ENCODE results near the gene CITED1.
"Not testable (repeated sequence)": the region's sequence is repeated elsewhere in the genome, so short reads cannot be mapped to it uniquely, and the experiment has no call there.

CITED1 gene, protein sequence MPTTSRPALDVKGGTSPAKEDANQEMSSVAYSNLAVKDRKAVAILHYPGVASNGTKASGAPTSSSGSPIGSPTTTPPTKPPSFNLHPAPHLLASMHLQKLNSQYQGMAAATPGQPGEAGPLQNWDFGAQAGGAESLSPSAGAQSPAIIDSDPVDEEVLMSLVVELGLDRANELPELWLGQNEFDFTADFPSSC

DNA sequence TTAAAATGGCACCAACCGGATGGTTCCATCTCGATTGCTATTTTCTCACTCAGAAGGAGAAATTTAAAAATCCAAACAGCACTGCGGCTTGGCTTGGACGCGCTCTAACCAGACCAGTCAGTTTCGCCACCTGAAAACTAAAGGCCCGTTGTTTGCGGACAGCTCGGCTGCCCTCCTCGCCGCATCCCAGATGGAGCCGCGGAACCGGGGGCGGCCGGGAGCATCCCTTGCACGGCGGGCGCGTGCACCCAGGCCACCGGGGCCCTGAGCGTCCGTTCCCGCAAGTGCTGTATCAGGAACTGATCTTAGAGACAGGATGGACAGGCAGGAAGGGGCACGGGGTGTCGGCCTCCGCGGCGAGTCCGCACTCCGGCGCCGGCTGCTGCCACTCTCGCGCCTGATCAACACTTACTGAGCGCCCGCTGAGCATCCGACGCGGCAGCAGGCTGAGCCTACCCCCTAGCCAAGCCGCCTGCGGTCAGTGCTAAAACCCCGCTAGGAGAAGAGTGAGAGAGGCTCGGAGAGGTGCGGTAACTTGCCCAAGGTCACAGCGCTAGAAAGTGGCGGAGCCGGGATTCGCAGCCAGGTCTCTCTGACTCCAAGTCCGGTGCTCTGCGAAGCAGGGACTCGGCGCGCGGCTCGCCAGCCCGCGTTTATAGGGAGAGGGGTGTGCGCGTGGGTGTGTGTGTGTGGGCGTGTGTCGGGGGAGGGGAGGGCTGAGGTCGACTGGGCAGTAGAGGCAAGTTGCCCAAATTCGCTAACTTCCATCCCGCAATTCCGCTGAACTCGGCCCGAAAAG is at the start of gene CITED1:
Gene CITED1, minus strand, starts transcription at position 629 of the 799 bp plus-strand sequence. CDS start 3,045 bp downstream, outside the sequence.
- peak in 1 of 2 experiments; percentile 3 for DNase-seq

DNA sequence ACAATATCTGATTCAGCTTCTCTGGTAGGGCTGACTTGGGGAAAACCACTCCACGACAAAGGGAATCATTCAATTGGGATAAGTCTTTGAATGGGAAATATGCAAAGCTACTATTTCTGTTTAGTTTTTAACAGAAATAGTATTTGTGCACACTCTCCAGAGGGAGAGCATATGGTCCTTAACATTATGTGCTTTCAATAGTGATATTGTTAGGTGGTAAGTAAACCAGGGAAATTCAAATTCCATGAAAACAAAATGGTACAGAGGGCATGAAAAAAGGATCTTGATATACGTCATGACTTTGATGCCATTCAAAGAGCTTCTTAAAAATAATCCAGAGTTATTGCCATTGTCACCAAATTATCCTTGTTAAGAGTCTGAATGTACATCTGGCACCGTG is 47.1 kb upstream of the CITED1 start:
- DNase-seq, result no peak

DNA sequence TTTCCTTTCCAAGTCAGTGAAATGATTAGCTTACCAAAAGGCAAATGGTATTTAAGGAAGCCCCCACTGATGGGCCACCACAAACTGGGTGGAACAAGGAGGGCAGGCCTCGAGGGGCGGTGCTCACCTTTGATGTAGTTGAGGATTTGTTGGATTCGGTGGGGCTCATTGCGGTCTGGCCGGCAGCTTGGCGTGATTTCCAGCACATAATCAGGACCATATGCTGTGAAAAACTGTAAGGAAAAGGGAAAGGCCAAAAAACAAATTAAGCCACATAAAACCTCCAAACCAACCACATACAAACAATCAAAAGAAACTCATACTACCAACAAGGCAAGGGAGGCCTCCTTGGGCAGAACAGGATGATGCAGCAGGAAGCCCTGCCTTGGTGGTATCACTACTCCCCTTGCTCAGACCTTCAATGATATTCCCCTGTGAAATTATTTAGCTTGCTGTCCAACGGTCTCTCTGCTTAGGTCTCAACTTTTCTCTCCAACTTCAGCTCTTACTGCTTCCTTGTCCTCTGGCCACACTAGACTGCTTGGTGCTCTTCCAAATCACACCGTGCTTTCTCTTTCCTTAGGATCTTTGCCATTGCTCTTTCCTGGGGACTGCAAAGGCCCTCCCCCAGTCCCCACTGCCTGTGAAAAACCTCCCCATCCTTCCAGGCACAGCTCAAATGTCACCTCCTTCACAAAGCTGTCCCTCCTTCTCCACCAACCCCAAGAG is 46.1 kb upstream of the CITED1 start:
- no peak for DNase-seq

DNA sequence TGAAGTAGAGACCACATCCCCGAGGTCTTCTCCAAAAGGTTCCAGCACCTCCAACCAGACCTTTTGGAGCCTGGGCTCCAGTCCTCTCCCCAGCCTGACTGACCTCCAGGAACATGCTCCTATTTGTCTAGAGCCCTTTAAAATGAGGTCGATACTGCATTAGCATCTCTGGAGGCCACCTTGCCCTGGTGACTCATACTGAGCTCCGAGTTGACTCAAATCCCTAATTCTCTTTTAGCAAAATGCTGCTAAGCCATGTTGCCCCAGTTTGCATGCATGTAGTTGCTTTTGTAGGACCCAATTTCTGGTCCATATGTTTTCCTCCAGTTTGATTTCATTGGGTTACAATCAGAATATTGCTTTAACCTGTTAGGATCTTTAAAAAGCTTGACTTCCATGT is 43.5 kb upstream of the CITED1 start:
- DNase-seq, result no peak

DNA sequence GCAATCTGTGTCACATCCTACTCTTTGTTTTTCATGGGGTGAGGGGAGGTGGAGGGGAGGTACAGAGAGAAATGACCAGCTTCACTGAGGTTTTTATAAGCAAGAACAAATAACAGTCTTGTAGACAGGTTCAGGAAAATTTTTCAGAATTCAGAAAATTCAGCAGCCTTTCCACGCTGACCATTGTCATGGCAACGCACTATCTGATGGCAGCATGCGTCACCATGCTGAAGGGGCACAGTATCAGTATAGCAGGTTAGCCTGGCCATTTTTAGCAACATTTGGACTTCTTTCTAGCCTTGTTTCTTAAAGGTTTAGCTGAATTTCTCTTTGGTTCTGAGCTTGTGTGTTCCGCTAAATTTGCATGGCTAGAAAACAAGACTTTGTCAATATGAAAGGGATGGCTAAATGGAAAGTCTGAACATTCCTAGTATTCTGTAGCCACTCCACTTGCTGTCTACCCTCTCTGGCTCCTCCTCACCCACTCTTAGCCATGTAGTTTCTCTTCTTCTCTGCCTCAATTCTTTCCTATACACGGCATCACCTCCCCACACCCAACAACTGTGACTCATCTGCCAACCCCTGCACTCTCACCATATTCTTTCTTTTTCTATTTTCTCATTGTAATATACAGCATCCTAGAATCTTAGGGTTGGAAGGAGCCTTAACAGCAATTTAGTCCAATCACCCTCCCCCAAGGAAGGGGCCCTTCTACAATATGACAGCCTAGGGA is 42.7 kb upstream of the CITED1 start:
- DNase-seq, result no peak

DNA sequence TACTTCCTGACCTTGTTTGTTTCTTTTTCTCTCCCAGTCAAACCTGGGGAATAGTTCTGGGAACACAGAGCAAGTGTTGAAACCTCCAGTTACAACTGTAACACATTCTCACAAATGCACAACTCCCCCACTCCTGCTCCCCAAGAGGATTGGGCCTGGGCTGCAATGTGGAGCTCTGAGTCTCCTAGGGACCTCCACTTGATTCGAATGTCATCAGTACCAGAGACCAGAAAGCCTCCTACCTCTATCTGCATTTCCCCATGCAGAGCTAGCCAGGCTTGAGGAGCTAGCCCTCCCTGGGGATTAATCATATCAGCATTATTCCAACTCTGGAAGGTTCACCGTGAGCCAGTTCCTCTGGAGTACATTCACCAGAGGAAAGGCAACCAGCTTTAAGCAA is 41.7 kb upstream of the CITED1 start:
- no peak for DNase-seq

DNA sequence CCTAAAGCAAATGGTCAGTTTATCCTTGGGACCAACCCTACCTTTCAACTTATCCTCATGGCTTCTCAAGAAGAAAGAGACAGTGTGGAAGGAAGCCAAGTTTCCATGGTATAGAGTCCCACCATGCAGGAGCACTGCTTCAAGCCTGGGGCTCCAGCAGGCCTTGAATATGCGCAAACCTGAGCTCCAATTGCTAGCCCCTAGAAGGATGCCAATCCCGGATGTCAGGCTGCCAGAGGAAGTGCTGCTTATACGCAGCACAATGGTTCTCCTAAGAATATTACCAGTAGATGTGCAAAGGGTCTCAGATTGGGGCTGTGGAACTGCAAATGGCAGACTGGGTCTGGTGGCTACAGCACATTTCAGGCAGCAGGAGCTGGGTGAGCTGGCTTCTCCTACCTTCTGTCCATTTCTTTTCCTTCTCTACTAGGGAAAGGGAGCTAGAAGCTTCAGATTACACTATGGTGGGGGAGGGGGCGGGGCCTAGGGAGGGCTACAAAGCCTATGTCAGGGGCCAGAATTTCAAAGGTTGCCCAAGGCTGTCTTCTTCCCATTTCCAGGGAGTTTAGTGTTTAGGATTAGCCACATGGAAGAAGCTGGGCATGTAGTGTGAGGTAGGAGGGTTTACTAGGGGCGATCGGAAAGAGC is 40.7 kb upstream of the CITED1 start:
- no peak for DNase-seq

DNA sequence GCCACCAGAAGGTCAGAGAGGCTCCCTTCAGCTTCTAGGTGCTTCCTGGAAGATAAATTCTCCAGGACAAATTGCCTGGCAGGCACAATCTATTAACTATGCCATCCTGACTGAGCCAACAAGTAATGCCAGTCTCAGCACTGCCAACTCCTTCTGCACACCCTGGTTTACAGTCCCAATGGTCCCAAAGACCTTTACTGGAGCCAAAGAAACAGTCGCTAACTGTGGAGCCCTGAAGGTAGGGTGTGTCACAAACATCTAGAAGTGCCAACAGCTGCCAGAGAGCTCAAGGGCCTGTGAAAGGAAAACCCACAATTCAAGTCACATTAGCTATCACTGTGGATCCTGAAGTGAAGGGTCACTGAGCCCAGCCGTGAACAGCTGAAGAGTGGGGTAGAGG is 34.9 kb upstream of the CITED1 start:
- no peak for DNase-seq

DNA sequence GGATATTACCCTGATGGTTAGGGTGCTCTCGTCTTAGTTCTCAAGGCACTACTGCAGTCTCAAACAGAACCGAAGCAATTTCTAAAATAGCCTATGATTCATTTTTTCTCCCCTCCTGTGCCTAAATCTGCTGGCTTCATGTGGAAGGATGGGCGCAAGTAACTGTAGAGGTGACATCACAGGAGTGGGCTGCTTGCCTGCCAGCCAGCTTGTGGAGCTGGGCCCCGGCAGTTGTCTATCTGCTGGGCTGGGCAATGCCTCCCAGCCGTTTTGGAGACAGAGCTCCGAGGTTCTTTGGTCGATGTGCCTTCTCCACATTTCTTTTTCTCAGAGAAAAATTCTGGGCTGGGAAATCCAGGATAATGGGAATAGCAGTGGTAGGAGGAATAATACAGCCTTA is 34.3 kb upstream of the CITED1 start:
- no peak for DNase-seq

DNA sequence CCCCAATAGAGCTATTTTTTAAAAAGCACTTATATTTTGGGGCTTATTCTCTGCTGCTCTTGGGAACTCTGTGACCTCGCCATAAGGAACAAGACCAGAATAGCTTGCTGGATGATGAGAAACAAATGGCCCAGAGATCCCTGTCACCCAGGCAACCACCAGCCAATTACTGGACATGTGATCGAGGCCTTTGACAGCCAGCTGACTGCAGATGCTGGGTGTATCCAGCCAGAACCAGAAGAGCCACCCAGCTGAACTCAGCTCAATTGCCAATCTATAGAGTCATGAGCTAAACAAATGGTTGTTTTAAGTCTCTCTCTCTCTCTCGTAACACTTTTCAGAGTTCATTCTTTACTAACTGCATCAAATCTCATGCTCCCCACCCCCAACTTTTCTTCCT is 24.4 kb upstream of the CITED1 start:
- DNase-seq, result no peak

DNA sequence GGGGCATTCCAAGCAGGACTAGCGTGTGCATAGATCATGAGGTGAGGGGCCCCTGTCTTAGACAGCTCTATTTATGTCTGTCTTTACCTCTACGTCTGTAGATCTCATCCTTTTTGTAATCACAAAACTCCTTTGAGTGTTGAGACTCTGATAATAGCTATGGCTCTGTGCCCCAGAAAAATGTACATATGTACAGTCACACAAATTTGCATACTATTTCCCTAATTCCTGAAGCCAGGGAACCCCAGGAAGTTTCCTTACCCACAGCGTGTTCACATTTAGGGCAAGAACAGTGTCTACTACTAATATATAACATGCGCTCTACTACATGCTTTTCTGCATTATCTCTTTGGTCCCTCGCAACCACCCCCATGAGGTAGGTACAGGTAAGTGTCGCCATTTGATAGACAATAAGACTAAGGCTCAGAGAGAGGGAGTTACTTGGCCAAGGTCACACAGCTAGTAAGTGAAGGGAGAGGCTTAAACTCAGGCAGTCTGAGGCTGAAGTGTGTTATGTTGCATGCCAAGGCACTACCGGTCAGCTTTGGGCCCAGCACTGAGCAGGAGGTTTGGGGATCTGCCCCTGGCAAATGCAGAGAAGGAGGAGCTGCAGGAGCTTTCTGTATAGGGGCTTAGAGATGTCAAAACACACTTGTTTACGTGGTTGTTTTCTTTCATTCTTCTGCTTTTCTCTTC is 21.0 kb upstream of the CITED1 start:
- DNase-seq, result no peak

DNA sequence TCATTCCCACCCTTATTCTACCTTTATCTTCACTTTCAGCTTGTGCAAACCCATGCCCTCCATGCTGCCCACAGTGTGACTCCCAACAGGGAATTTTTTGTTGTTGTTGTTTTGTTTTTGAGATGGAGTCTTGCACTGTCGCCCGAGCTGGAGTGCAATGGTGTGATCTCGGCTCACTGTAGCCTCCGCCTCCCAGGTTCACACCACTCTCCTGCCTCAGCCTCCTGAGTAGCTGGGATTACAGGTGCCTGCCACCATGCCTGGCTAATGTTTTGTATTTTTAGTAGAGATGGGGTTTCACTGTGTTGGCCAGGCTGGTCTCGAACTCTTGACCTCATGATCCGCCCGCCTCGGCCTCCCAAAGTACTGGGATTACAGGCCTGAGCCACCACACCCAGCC is 13.9 kb upstream of the CITED1 start:
- DNase-seq, result not testable (repeated sequence)

DNA sequence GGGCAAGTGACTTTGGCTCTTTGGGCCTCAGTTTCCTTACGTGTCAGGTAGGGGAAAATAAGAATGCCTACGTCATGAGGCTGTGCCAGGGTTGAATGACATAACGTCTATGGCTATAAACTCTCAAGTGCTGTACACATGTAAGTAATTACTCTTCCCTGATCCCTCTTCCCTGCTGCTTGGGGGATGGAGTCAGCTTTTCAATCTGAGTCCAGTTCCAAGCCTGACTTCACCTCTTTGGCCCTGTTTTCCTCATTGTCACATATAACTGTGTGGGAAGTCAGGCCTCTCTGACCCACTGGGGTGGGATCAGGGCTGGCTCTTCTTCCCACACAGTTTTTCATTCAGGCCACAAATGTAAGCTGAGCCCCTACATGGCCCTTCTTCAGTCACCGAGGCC is 11.4 kb upstream of the CITED1 start:
- DNase-seq, result no peak

DNA sequence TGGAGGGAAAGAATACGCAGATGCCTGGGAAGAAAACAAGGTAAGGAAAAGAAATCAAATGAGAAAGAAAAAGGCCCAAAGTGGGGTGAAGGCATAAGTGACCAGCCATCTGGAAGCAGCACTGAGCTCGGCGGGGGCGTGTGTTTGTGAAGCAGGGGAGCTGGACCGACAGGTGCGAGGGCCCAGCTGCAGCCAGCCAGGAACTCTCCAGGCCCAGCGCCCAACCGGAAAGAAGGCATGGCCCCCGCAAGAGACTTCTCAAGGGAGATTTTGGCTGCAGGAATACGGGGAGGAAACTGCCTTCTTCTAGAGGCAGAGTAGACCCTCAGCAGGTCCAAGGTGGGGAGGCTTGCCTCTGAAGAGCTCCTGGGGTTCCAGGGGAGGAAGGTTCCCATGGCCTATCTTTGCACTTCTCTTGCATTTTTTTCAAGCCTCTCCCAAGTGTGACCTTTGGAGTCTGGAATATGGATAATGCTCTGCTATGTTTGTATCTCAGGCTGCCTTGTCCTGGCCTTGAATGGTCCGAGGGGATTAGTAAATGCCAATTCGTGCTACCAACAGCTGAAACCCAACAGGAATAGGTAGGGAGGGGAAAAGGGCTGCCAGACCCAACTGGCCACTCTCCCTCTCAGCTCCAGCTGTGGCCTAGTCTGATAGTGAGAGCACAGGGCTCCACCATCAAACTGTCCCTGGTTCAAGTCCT is 10.8 kb upstream of the CITED1 start:
- DNase-seq, result no peak

DNA sequence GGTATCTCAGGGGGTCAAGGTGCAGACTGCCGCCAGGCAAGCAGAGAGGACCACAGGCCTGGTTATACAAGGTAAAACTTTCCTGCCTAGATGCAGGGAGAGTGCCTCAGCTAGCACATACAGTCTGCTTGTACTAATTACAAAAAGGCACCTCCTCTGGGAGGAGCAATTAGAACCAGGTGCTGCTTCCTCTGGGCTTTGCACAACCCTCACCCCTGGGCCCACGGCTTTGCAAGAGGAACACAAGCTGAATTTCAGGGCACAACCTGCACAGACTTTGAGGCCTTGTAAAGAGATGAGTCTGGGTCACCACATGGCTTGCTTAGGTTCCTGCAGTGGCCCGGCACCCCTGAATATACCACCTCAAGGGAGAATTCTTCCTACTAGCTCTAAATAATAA is 9.2 kb upstream of the CITED1 start:
- no peak for DNase-seq

DNA sequence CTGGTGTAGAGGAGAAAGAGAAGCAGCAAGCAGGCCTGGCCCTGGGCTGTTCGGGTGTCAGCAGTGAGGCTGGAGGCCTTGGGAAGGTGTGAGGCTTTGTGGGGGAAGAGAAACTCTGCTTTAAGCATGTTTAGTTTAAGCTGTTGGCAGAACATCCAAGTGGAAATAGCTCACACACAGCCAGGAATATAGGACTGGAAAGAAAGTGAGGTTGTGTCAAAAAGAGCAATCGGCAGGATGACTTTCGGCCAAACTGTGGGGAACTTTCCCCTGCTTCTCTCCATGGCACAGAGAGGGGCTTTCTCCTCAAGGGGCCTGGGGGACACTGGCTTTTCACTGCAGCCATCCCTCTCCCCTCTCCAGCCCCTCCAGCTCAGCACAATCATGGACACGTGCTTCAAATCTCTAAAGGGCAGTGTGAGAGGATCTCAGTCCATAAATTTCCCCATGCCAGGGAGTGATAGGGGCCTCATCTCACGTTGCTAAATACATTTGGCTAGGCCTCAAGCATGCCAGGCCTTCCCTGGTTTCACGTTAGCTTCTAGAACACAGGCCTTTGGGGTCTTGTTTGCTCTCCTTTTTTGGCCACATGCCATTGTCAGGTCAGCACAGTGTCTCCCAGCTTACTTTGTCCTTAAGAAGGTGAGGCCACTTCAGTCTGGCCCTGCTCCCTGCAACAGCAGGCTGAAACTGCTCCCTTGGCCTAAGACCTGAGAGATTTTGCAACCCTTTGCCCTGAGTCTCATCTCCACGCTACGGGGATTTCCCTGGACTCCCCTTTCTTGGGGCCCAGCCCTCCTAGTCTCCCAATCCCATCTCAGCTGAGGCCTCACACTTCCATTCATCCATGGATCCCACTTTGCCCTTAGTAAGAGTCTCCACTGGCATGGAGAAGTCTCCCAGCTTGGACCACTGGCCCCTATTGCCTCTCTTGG is 8.3 kb upstream of the CITED1 start:
- DNase-seq, result no peak

DNA sequence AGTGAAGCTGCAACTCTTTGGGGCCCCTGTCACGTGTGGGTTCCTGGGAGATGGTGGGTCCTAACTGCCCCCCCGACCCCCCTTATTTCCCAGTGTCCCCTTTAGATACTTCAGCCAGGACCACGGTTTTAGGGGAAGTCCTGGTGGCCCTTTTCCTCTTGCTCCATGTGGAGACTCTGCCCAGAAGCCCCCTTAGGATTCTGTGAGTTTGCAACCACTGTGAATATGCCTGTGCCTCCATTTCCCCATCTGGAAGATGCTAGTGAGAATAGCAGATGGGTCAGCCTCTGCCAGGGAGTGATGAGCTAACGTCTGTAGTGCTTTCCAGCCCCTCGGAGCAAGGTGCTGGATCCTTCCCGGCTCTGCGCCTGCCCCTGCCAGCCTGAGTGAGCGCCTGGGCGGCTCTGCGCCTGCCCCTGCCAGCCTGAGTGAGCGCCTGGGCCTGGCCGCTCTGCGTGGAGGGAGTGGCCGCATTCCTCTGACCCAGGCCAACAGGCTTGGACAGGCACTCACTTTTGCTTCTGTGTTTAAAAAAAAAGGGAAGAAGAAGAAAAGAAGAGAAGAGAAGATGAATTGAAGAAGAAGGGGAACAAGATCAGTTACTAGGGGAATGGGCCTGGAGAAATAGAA is 6.7 kb upstream of the CITED1 start:
- no peak for DNase-seq

DNA sequence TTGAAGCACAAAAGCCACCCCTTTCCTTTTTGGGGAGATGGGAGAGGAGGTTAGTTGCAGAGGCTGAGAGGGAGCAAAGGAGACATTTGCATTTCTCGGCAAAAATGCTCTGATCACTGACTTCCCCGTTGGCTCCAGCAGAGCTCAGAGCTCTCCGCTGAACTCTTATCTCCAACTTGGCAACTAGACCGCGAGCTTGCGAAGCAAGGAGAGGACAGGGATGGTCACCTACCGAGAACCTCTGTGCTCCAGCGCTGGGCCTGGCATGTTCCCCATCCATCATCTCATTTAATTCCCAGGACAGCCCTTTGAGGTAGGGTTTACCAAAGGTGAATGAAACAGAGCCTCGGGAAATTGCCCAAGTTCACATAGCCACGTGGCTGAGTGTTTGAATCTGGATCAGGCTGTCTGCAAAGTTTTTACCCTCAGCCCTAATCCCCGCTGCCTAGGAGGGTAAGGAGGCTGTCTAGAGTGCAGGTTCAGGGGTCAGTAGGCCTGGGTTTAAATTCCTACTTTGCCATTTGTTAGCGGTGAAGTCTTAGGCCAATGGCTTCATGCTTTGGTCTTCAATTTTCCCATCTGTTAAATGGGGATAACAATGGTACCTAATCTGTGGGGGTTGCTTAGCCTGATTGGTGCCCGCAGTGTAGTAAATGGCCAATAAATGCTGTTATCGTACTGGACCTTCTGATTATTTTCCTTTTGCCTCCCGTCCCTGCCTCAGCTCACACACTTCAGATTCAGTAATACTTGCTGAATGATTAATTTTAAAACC is 3.8 kb upstream of the CITED1 start:
- DNase-seq, result no peak

Measured in NCI-H187 (cell line).